ENCODE data around the gene STUM. TPM values are rescaled to one million over a fixed set of nuclear protein-coding genes. Genes with fewer than 3 reads are reported as not detected.
A peak's percentile ranks its signal among the peaks of the same experiment; 100 is the strongest.

The STUM gene
- total and polyA plus RNA-seq, 2 donors (not counting 1 experiment from before 2014, with no cell fraction given): 0.01 TPM; not detected in 1

DNA sequence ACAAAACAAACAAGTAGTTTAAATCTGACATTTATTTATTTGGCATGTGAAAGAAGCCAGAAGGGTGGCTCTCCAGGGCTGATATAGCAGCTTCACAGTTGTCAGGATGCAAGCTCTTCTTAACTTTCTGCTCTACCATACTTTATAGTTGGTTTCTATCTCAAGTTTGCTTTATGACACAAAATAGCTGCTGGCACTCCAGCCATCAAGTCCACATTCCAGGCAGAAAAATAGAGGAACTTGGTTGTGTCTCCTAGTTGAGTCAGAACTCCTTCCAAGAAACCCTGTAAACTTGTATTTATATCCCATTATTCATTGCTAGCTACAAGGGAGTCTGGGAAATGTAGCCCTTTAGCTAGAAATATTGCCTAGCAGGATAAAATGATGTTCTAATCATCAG, 24.0 kb upstream of the STUM start:
- TF ChIP-seq, protein P1, sequence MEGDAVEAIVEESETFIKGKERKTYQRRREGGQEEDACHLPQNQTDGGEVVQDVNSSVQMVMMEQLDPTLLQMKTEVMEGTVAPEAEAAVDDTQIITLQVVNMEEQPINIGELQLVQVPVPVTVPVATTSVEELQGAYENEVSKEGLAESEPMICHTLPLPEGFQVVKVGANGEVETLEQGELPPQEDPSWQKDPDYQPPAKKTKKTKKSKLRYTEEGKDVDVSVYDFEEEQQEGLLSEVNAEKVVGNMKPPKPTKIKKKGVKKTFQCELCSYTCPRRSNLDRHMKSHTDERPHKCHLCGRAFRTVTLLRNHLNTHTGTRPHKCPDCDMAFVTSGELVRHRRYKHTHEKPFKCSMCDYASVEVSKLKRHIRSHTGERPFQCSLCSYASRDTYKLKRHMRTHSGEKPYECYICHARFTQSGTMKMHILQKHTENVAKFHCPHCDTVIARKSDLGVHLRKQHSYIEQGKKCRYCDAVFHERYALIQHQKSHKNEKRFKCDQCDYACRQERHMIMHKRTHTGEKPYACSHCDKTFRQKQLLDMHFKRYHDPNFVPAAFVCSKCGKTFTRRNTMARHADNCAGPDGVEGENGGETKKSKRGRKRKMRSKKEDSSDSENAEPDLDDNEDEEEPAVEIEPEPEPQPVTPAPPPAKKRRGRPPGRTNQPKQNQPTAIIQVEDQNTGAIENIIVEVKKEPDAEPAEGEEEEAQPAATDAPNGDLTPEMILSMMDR (conservative IDR thresholded peaks at IDR 0.05 in 1 of 2, IDR thresholded peaks at IDR 0.05 in 1 of 2; ENCODE audit: low read depth in 1 of 2, low read length in 2 of 2): no peak
- no peak for TF ChIP-seq EZH2 (IDR thresholded peaks at IDR 0.05; ENCODE audit: low read length, missing control alignments)
- no peak for DNase-seq (ENCODE audit: low read depth in 2 of 2)
- Histone ChIP-seq H3K4me3 (replicated peaks in 1 of 4; ENCODE audit: control extremely low read depth in 1 of 4, insufficient read depth in 1 of 4, low read depth in 3 of 4, low read length in 4 of 4) (no peak overlapping the region), H2AFZ (ENCODE audit: low read length) (no peak overlapping the region), H3K9ac (ENCODE audit: insufficient read depth, low read length) (no peak overlapping the region), H3K27ac (ENCODE audit: insufficient read depth, low read length) (no peak overlapping the region), H3K36me3 (ENCODE audit: control insufficient read depth, insufficient read depth, low read length) (no peaks in the 10 kb centered on the region), H3K27me3 (ENCODE audit: control insufficient read depth, insufficient read depth, low read length) (peaks cover 7% of the 10 kb centered on the region), H3K4me2 (ENCODE audit: extremely low read depth, insufficient read depth, low read length) (no peak overlapping the region), H3K9me3 (ENCODE audit: control insufficient read depth, insufficient read depth, low read depth, low read length) (no peaks in the 10 kb centered on the region), H3K79me2 (ENCODE audit: control insufficient read depth, insufficient read depth, low read length) (no peaks in the 10 kb centered on the region), H4K20me1 (ENCODE audit: control insufficient read depth, extremely low read depth, insufficient read depth, low read length) (no peaks in the 10 kb centered on the region), H3K4me1 (ENCODE audit: control insufficient read depth, extremely low read depth, insufficient read depth, low read length) (no peaks in the 10 kb centered on the region)

DNA sequence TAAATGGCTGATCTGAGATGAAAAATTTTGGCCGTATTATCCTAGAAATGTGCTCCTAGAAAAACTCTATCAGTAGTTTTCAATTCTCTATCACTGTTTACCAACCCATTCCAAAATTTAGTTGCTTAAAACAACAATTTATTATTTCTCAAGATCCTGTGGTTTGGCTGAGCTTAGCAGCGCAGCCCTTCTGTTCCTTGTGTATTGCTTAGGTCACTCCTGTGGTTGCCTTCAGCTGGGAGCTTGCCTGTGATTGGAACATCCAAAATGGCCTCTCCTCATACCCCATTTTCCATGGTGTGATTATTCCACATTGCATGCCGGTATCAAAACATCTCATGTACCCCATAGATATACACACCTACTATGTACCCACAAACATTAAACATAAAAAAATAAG, 22.8 kb upstream of the STUM start:
- Histone ChIP-seq H3K27ac (ENCODE audit: insufficient read depth, low read length) (no peak overlapping the region), H4K20me1 (ENCODE audit: control insufficient read depth, extremely low read depth, insufficient read depth, low read length) (no peaks in the 10 kb centered on the region), H3K4me1 (ENCODE audit: control insufficient read depth, extremely low read depth, insufficient read depth, low read length) (no peaks in the 10 kb centered on the region), H3K4me3 (replicated peaks in 1 of 4; ENCODE audit: control extremely low read depth in 1 of 4, insufficient read depth in 1 of 4, low read depth in 3 of 4, low read length in 4 of 4) (no peak overlapping the region), H3K27me3 (ENCODE audit: control insufficient read depth, insufficient read depth, low read length) (peaks cover 9% of the 10 kb centered on the region), H3K9me3 (ENCODE audit: control insufficient read depth, insufficient read depth, low read depth, low read length) (no peaks in the 10 kb centered on the region), H3K9ac (ENCODE audit: insufficient read depth, low read length) (no peak overlapping the region), H3K79me2 (ENCODE audit: control insufficient read depth, insufficient read depth, low read length) (no peaks in the 10 kb centered on the region), H2AFZ (ENCODE audit: low read length) (no peak overlapping the region), H3K4me2 (ENCODE audit: extremely low read depth, insufficient read depth, low read length) (no peak overlapping the region), H3K36me3 (ENCODE audit: control insufficient read depth, insufficient read depth, low read length) (no peaks in the 10 kb centered on the region)
- peak in 1 of 2 donors; percentile 75 for DNase-seq (ENCODE audit: low read depth in 2 of 2)
- TF ChIP-seq, protein P1 (conservative IDR thresholded peaks at IDR 0.05 in 1 of 2, IDR thresholded peaks at IDR 0.05 in 1 of 2; ENCODE audit: low read depth in 1 of 2, low read length in 2 of 2): no peak
- no peak for TF ChIP-seq EZH2 (IDR thresholded peaks at IDR 0.05; ENCODE audit: low read length, missing control alignments)

DNA sequence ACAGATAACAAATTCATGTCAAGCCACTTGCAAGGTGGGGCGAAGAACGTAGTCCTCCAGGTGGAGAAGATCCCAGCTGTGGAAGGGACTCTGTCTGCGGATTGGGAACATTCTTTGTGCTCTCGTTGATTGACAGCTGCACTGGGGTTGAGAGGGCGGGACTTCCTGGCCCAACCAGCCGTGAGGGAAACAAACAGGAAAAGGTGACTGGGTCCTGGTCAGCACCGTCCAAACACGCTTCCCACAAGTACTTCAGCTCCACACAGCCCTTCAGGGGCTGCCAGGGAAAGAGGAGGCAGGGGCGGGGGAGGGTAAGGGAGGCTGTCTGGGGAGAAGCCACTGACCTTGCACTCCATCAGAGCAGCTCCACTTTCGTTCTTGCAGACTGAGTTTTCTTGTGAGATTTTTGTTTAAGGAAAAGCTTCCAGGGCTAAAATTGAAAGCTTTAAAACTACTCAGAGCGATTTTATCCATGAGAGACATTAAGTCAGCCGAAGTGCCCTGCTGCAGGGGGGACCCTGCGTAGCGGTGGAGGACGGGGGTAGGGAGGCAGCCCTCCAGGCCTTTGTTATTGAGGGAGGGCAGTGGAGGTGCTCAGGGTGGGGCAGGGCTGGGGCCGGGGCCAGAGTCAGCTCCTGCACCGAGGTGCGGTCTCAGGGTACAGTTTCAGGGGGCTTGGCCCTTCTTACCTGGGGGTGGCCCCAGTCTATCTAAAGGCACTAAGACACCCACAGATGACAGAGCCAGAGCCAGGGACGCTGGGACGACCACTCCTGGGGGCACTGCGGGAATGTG, 21.6 kb upstream of the STUM start:
- Histone ChIP-seq H3K4me3 (replicated peaks in 1 of 4; ENCODE audit: control extremely low read depth in 1 of 4, insufficient read depth in 1 of 4, low read depth in 3 of 4, low read length in 4 of 4) (peak overlapping the region in 1 of 4 experiments; percentile 4), H3K9ac (ENCODE audit: insufficient read depth, low read length) (no peak overlapping the region), H3K4me2 (ENCODE audit: extremely low read depth, insufficient read depth, low read length) (no peak overlapping the region), H3K4me1 (ENCODE audit: control insufficient read depth, extremely low read depth, insufficient read depth, low read length) (no peaks in the 10 kb centered on the region), H3K36me3 (ENCODE audit: control insufficient read depth, insufficient read depth, low read length) (no peaks in the 10 kb centered on the region), H3K27me3 (ENCODE audit: control insufficient read depth, insufficient read depth, low read length) (peaks cover 9% of the 10 kb centered on the region), H3K9me3 (ENCODE audit: control insufficient read depth, insufficient read depth, low read depth, low read length) (no peaks in the 10 kb centered on the region), H2AFZ (ENCODE audit: low read length) (peak overlapping the region; percentile 72), H4K20me1 (ENCODE audit: control insufficient read depth, extremely low read depth, insufficient read depth, low read length) (no peaks in the 10 kb centered on the region), H3K27ac (ENCODE audit: insufficient read depth, low read length) (no peak overlapping the region), H3K79me2 (ENCODE audit: control insufficient read depth, insufficient read depth, low read length) (no peaks in the 10 kb centered on the region)
- DNase-seq (ENCODE audit: low read depth in 2 of 2): peak in 1 of 2 donors; percentile 21
- TF ChIP-seq EZH2 (IDR thresholded peaks at IDR 0.05; ENCODE audit: low read length, missing control alignments): no peak
- TF ChIP-seq, protein P1 (conservative IDR thresholded peaks at IDR 0.05 in 1 of 2, IDR thresholded peaks at IDR 0.05 in 1 of 2; ENCODE audit: low read depth in 1 of 2, low read length in 2 of 2): no peak

All from fibroblast of lung (primary cell).